ENCODE results near the gene CRTC3. TPM values are rescaled to one million over a fixed set of nuclear protein-coding genes. Genes with fewer than 3 reads are reported as not detected.
"Not testable (repeated sequence)": the region's sequence is repeated elsewhere in the genome, so short reads cannot be mapped to it uniquely, and the experiment has no call there.

The CRTC3 gene
- total RNA-seq, 1 experiment from 2014 or later = 45.0 TPM

- no peaks in the 10 kb centered on the region for H3K36me3 ChIP-seq (ENCODE audit: control insufficient read depth, insufficient read depth, low read length)
- no peak for DNase-seq (ENCODE audit: low read depth, low spot score)
- H3K27ac ChIP-seq (ENCODE audit: low read length) = no peak overlapping the region
- in situ Hi-C loops (cut with HindIII; ENCODE audit: low pct_unique_long_range_greater_than_20kb, low sequenced_read_pairs) (no loop called here), intact Hi-C loops (cut with micrococcal nuclease; ENCODE audit: unreplicated experiment) (no loop called here)
- ChIA-PET POLR2A (interaction anchor here (0.6 kb wide), 1 partner anchor 358 kb away, joined by 3 read pairs; no protein-coding TSS in a partner anchor), CTCF (no interaction called here)
- BruUV-seq (replicated peaks) = no TSS peak
- no peaks in the 10 kb centered on the region for H3K4me1 ChIP-seq (ENCODE audit: control insufficient read depth, insufficient read depth, low read length)
- no peak overlapping the region for H3K4me3 ChIP-seq (ENCODE audit: low read depth in 2 of 2, low read length in 2 of 2)
- TF ChIP-seq POLR2AphosphoS5 (IDR thresholded peaks at IDR 0.05; ENCODE audit: low read depth, low read length) (no peak), REST (IDR thresholded peaks at IDR 0.05; ENCODE audit: insufficient read depth in 1 of 2, low read depth in 2 of 2, low read length in 1 of 2) (no peak), SIN3A (IDR thresholded peaks at IDR 0.05; ENCODE audit: borderline replicate concordance, insufficient read depth, low read depth, low read length) (no peak), CTCF (IDR thresholded peaks at IDR 0.05) (no peak), TCF7L2 (IDR thresholded peaks at IDR 0.05; ENCODE audit: low read depth, low read length) (no peak)
- no peaks in the 10 kb centered on the region for H3K9me3 ChIP-seq (ENCODE audit: control insufficient read depth, insufficient read depth, low read depth, low read length)
- H3K27me3 ChIP-seq (ENCODE audit: control insufficient read depth, insufficient read depth, low read length) = peaks cover 3% of the 10 kb centered on the region; the same call in 1 of the 2 replicates
- ATAC-seq = no peak
Observed at GRCh38 chr15:90659481-90659880, 129.8 kb downstream of the CRTC3 start.

GRCh38 chr15:90660195-90660998, 130.7 kb downstream of the CRTC3 start:
- H3K36me3 ChIP-seq (ENCODE audit: control insufficient read depth, insufficient read depth, low read length) = no peaks in the 10 kb centered on the region
- ChIA-PET POLR2A (no interaction called here), CTCF (no interaction called here)
- no peaks in the 10 kb centered on the region for H3K9me3 ChIP-seq (ENCODE audit: control insufficient read depth, insufficient read depth, low read depth, low read length)
- H3K27me3 ChIP-seq (ENCODE audit: control insufficient read depth, insufficient read depth, low read length) = peaks cover 3% of the 10 kb centered on the region; the same call in 1 of the 2 replicates
- peak; percentile 57 for ATAC-seq
- H3K27ac ChIP-seq (ENCODE audit: low read length) = no peak overlapping the region
- no TSS peak for BruUV-seq (replicated peaks)
- no peak for DNase-seq (ENCODE audit: low read depth, low spot score)
- no peaks in the 10 kb centered on the region for H3K4me1 ChIP-seq (ENCODE audit: control insufficient read depth, insufficient read depth, low read length)
- TF ChIP-seq REST (IDR thresholded peaks at IDR 0.05; ENCODE audit: insufficient read depth in 1 of 2, low read depth in 2 of 2, low read length in 1 of 2) (no peak), TCF7L2 (IDR thresholded peaks at IDR 0.05; ENCODE audit: low read depth, low read length) (no peak), CTCF (IDR thresholded peaks at IDR 0.05) (no peak), SIN3A (IDR thresholded peaks at IDR 0.05; ENCODE audit: borderline replicate concordance, insufficient read depth, low read depth, low read length) (no peak), POLR2AphosphoS5 (IDR thresholded peaks at IDR 0.05; ENCODE audit: low read depth, low read length) (no peak)
- H3K4me3 ChIP-seq (ENCODE audit: low read depth in 2 of 2, low read length in 2 of 2) = no peak overlapping the region
- intact Hi-C loops (cut with micrococcal nuclease; ENCODE audit: unreplicated experiment) (no loop called here), in situ Hi-C loops (cut with HindIII; ENCODE audit: low pct_unique_long_range_greater_than_20kb, low sequenced_read_pairs) (no loop called here)

- in situ Hi-C loops (cut with HindIII; ENCODE audit: low pct_unique_long_range_greater_than_20kb, low sequenced_read_pairs); intact Hi-C loops (cut with micrococcal nuclease; ENCODE audit: unreplicated experiment): not testable (repeated sequence)
Observed at GRCh38 chr15:90660999-90661330, 131.2 kb downstream of the CRTC3 start.

More at GRCh38 chr15:90660999-90661330, 131.2 kb downstream of the CRTC3 start:
- H3K27ac ChIP-seq (ENCODE audit: low read length); BruUV-seq (replicated peaks); H3K27me3 ChIP-seq (ENCODE audit: control insufficient read depth, insufficient read depth, low read length); H3K4me3 ChIP-seq (ENCODE audit: low read depth in 2 of 2, low read length in 2 of 2); POLR2A ChIA-PET; DNase-seq (ENCODE audit: low read depth, low spot score); ATAC-seq; H3K36me3 ChIP-seq (ENCODE audit: control insufficient read depth, insufficient read depth, low read length); H3K4me1 ChIP-seq (ENCODE audit: control insufficient read depth, insufficient read depth, low read length); CTCF ChIA-PET; H3K9me3 ChIP-seq (ENCODE audit: control insufficient read depth, insufficient read depth, low read depth, low read length): not testable (repeated sequence)

All from Panc1 (cell line).